Heart right ventricle (tissue), 16 donors: Measurements from ENCODE around the gene MYO7B. TPM values are rescaled to one million over a fixed set of nuclear protein-coding genes. Genes with fewer than 3 reads are reported as not detected.

Experiments used
- ATAC-seq, 8 donors: fragments of 200-7000 bp; cut with Tn5 transposase; one replicate each; pipeline ENCODE4 v1.9.1; 2020; ENCODE audit warnings: mild to moderate bottlenecking in 8 of 8, moderate library complexity in 8 of 8, moderate number of reproducible peaks in 1 of 8
- DNase-seq, 2 donors: peaks; one replicate each; pipeline ENCODE4 v3.0.0-alpha.2; 2020
- H3K27ac ChIP-seq, 10 donors: fragments of 200-600 bp; sonication (generic) in 2 of 10; one replicate each; pipeline versions ENCODE4 v1.5.0 to v1.8.0; 2020 to 2022; ENCODE audit warnings: mild to moderate bottlenecking in 3 of 10
- H3K27me3 ChIP-seq, 7 donors: fragments of 200-600 bp; one replicate each; pipeline ENCODE4 v1.8.0; 2021 to 2022; ENCODE audit warnings: mild to moderate bottlenecking in 2 of 7
- H3K36me3 ChIP-seq, 9 donors: fragments of 200-600 bp; sonication (generic) in 1 of 9; one replicate each; pipeline versions ENCODE4 v1.5.0 to v1.8.0; 2020 to 2022; ENCODE audit warnings: mild to moderate bottlenecking in 2 of 9
- H3K4me1 ChIP-seq, 9 donors: fragments of 200-600 bp; sonication (generic) in 1 of 9; one replicate each; pipeline versions ENCODE4 v1.5.0 to v1.8.0; 2020 to 2022; ENCODE audit warnings: mild to moderate bottlenecking in 4 of 9
- H3K4me3 ChIP-seq, 10 donors: fragments of 200-600 bp; sonication (generic) in 2 of 10; one replicate each; pipeline versions ENCODE4 v1.5.0 to v1.8.0; 2020 to 2022; ENCODE audit warnings: mild to moderate bottlenecking in 7 of 10, moderate library complexity in 2 of 10
- H3K9me3 ChIP-seq, 11 donors: fragments of 200-600 bp in 10 of 11; sonication (generic) in 2 of 11; one replicate each; pipeline versions ENCODE4 v1.5.0 to v1.8.0; 2013 to 2022; ENCODE audit warnings: mild to moderate bottlenecking in 2 of 11, control low read depth in 1 of 11, moderate library complexity in 1 of 11
- CTCF ChIP-seq, 9 donors: fragments of 200-600 bp; sonication (generic) in 2 of 9; IDR thresholded peaks; one replicate each; pipeline versions ENCODE4 v1.5.0 to v1.8.0; 2021 to 2022; ENCODE audit warnings: antibody characterized with exemption in 9 of 9, mild to moderate bottlenecking in 5 of 9, moderate library complexity in 1 of 9
- WGBS, 2 donors: extraction: QIAGEN DNeasy Blood & Tissue Kit; methylation state at CpG; one replicate each; pipeline ENCODE4 v1.1.7; 2013; ENCODE audit warnings: inconsistent platforms in 1 of 2; 5-methylcytosine and 5-hydroxymethylcytosine counted together
- intact Hi-C, 10 donors: fragments of 100-400 bp; cut with DNase I; formaldehyde crosslinking; loops; one replicate each; pipeline versions ENCODE4 v1.11.1 to v1.14.2; 2022
- polyA plus RNA-seq, 2 donors: library from polyadenylated mRNA; stranded (reverse); fragments of 200-250 nt; gene quantifications; one replicate each; pipeline ENCODE4 v1.2.3, GENCODE V29; 2013
- total RNA-seq, 10 donors: library from RNA; stranded (reverse); fragmentation: NEBNext Ultra II Directional in 3 of 10; extraction: Animal tissue kit (Norgen Biotek cat#: 25700) in 3 of 10; gene quantifications; one replicate each; pipeline versions ENCODE4 v1.2.1 to v1.2.4, GENCODE V29; 2021 to 2023
- donor health status: Arrhythmogenic right ventricular cardiomyopathy.
- donor health status: ischemic (EF 13 %, LVEDD 7.1; RV severe dilation, severe dysfunction).
- donor health status: healthy with polysubstance abuse.
- donor health status: DM: no; HTN: yes; CAD: no.
- donor health status: DM: no; HTN: no; CAD: no.
- donor health status: ischemic (EF 25% LVEDD 6.9; RV normal size, moderate dysfunction).
- donor health status: ischemic (EF 25% LVEDD 5.7; RV mildly dilated, moderate dysfunction).
- donor health status: healthy.
- donor health status: DM: yes; HTN: yes; CAD: no.
- donor health status: Ischemic cardiomyopathy.
- donor health status: ischemic (EF 35%, LVEDD 5.7; RV mildly dilated, moderate dysfunction).
- donor health status: nonischemic (EF 11% LVEDD 7.7; RV severe dilation, severe dysfunction).
- donor health status: DM: yes; HTN: yes; CAD: no.
- donor health status: PGD.
- donor health status: ischemic (EF 29% LVEDD 5.4; RV normal size, mild dysfunction).
- donor health status: nonischemic (EF 23%, LVEDD 6.1; RV moderate dilation, normal function).

Gene MYO7B
- total and polyA plus RNA-seq, 12 donors = 0.42 to 2.3 (median 0.90) TPM

- Histone ChIP-seq H3K9me3 (peaks cover 0 to 5% (median 0%) of the 10 kb centered on the region in 11 donors), H3K4me3 (no peak overlapping the region), H3K27ac (no peak overlapping the region), H3K27me3 (no peaks in the 10 kb centered on the region), H3K36me3 (no peaks in the 10 kb centered on the region), H3K4me1 (peaks cover 3 to 24% (median 15%) of the 10 kb centered on the region in 9 donors)
- 89 to 91% methylated on average over 11 of the region's 11 CpGs for WGBS, 2 donors
- ATAC-seq = no peak
- DNase-seq = no peak
- intact Hi-C loops = loop anchor here in 1 of 10 donors (5.0 kb wide), 1 partner anchor 37 kb away; the partner anchor contains the start of gene IWS1
- no peak for TF ChIP-seq CTCF (IDR thresholded peaks at IDR 0.05)
These were observed 29.2 kb downstream of the MYO7B start for GRCh38 chr2:127564429-127565260.

- Histone ChIP-seq H3K4me1 (peaks cover 3 to 32% (median 24%) of the 10 kb centered on the region in 9 donors), H3K27me3 (no peaks in the 10 kb centered on the region), H3K4me3 (no peak overlapping the region), H3K27ac (no peak overlapping the region), H3K36me3 (no peaks in the 10 kb centered on the region), H3K9me3 (peaks cover 0 to 5% (median 0%) of the 10 kb centered on the region in 11 donors)
- DNase-seq (no peak), ATAC-seq (no peak)
- intact Hi-C loops = loop anchor here in 1 of 10 donors (5.0 kb wide), 1 partner anchor 38 kb away; the partner anchor contains the start of gene IWS1
- 95 to 96% methylated on average over 12 of the region's 12 CpGs for WGBS, 2 donors
- no peak for TF ChIP-seq CTCF (IDR thresholded peaks at IDR 0.05)
These were observed 30.0 kb downstream of the MYO7B start for GRCh38 chr2:127565261-127566138.

GRCh38 chr2:127566139-127566417 lies 30.6 kb downstream of the MYO7B start:
- 95 to 96% methylated on average over 5 of the region's 5 CpGs for WGBS, 2 donors
- Histone ChIP-seq H3K27me3 (no peaks in the 10 kb centered on the region), H3K27ac (no peak overlapping the region), H3K36me3 (no peaks in the 10 kb centered on the region), H3K4me1 (peaks cover 3 to 38% (median 27%) of the 10 kb centered on the region in 9 donors), H3K9me3 (peaks cover 0 to 5% (median 0%) of the 10 kb centered on the region in 11 donors), H3K4me3 (no peak overlapping the region)
- ATAC-seq = no peak
- DNase-seq = no peak
- no peak for TF ChIP-seq CTCF (IDR thresholded peaks at IDR 0.05)
- intact Hi-C loops = loop anchor here in 1 of 10 donors (5.0 kb wide), 1 partner anchor 39 kb away; the partner anchor contains the start of gene IWS1

- H3K4me3 ChIP-seq = no peak overlapping the region
These were observed 31.1 kb downstream of the MYO7B start for GRCh38 chr2:127566576-127566975.

More at GRCh38 chr2:127566576-127566975, 31.1 kb downstream of the MYO7B start:
- DNase-seq = no peak
- Histone ChIP-seq H3K9me3 (peaks cover 0 to 5% (median 0%) of the 10 kb centered on the region in 11 donors), H3K4me1 (peaks cover 3 to 39% (median 27%) of the 10 kb centered on the region in 9 donors), H3K27me3 (no peaks in the 10 kb centered on the region), H3K27ac (no peak overlapping the region), H3K36me3 (no peaks in the 10 kb centered on the region)
- no peak for TF ChIP-seq CTCF (IDR thresholded peaks at IDR 0.05)
- 84 to 87% methylated on average over 10 of the region's 10 CpGs for WGBS, 2 donors
- no peak for ATAC-seq
- intact Hi-C loops = loop anchor here in 1 of 10 donors (5.0 kb wide), 1 partner anchor 39 kb away; the partner anchor contains the start of gene IWS1
